NCI-H2107 treated with DMSO at 0.1 percent for 48 hours (cell line): Measurements from ENCODE around the gene SERPINB2.
A peak's percentile ranks its signal among the peaks of the same experiment; 100 is the strongest.
"Not testable (repeated sequence)": the region's sequence is repeated elsewhere in the genome, so short reads cannot be mapped to it uniquely, and the experiment has no call there.

Source experiments
- DNase-seq: peaks from one replicate; lab custom pipeline; 2025; ENCODE audit not compliant: unreplicated experiment; lab: John Stamatoyannopoulos, UW

The SERPINB2 gene

GRCh38 chr18:63930773-63931354, 43.4 kb downstream of the SERPINB2 start:
- no peak for DNase-seq

GRCh38 chr18:63936156-63936931, 48.8 kb downstream of the SERPINB2 start:
- peak; percentile 37 for DNase-seq

- no peak for DNase-seq
These were observed 49.5 kb downstream of the SERPINB2 start for GRCh38 chr18:63936932-63937393.

GRCh38 chr18:63940008-63940407, 52.5 kb downstream of the SERPINB2 start:
- DNase-seq, result no peak

GRCh38 chr18:63940543-63941050, 53.1 kb downstream of the SERPINB2 start:
- not testable (repeated sequence) for DNase-seq

GRCh38 chr18:63947051-63947790, 59.7 kb downstream of the SERPINB2 start:
- no peak for DNase-seq

- peak; percentile 69 for DNase-seq
These were observed 61.7 kb downstream of the SERPINB2 start, which contains the start of gene HMSD for GRCh38 chr18:63949068-63949737. Gene HMSD (plus strand): TSS chr18:63949301. CDS start chr18:63953456, 4,155 bp downstream.

GRCh38 chr18:63951302-63951705, 63.8 kb downstream of the SERPINB2 start:
- no peak for DNase-seq
